ENCODE results near the gene NISCH. TPM values are rescaled to one million over a fixed set of nuclear protein-coding genes. Genes with fewer than 3 reads are reported as not detected.

The NISCH gene
- total RNA-seq, 3 donors from 2014 or later (not counting 1 experiment from before 2014, with no cell fraction given), result 162 to 191 (median 175) TPM

DNA sequence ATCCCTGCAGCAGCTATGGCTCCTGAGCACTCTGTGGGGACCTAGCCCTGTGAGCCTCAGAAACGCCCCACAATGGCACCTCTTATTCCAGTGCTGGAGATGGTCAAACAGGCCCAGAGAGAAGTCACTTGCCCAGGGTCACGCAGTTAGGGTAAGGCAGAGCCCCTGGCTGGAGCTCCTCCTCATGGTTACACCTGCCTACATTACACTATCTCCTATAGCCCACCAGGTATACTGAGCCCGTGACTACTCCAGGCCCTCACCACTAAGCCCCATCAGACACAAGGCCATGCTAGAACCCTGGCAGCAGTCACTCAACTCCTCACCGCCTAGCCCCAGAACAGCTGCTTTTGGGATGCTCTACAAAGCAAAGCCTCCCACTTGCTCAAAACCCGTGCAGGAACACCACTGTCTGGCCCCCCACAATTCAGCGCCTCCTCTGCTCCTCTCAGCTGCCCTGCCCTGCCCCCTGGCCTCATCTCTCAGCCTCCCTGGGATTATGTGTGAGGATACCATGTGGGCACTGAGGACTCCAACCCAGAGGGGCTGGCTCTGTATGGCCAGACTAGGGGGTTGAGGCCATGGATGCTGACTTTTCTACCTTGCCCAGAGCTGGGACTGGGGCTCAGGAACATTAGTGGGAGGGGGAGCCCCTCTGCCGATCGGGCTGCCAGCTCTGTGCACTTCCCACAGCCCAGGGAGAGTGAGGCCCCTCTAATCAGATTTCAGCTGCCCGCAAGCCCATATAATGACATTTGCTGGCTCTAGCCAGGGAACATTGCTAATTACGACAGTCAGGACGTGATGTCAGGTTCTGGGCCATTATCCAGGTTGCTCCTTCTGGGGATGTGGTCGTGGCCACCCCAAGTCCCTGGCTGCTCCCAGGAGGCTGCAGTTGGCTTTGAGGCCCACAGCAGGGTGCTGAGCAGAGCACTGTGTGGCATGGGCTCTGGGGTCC, 74.3 kb downstream of the NISCH start:
- Mint-ChIP-seq H3K9me3 (no peaks in the 10 kb centered on the region), H3K4me3 (no peak overlapping the region), H3K36me3 (no peaks in the 10 kb centered on the region), H3K27ac (no peak overlapping the region), H3K27me3 (ENCODE audit: low read depth in 2 of 2) (no peaks in the 10 kb centered on the region), H3K4me1 (peaks cover 4 to 14% of the 10 kb centered on the region in 2 donors)
- ATAC-seq, result no peak
- 91% methylated on average over 12 of the region's 12 CpGs for WGBS (ENCODE audit: insufficient coverage)
- H3K4me3 ChIP-seq (ENCODE audit: low read length), result no peak overlapping the region
- H3K4me1 ChIP-seq (ENCODE audit: control insufficient read depth, insufficient read depth, low read length), result peaks cover 18% of the 10 kb centered on the region
- TF ChIP-seq, protein P1, sequence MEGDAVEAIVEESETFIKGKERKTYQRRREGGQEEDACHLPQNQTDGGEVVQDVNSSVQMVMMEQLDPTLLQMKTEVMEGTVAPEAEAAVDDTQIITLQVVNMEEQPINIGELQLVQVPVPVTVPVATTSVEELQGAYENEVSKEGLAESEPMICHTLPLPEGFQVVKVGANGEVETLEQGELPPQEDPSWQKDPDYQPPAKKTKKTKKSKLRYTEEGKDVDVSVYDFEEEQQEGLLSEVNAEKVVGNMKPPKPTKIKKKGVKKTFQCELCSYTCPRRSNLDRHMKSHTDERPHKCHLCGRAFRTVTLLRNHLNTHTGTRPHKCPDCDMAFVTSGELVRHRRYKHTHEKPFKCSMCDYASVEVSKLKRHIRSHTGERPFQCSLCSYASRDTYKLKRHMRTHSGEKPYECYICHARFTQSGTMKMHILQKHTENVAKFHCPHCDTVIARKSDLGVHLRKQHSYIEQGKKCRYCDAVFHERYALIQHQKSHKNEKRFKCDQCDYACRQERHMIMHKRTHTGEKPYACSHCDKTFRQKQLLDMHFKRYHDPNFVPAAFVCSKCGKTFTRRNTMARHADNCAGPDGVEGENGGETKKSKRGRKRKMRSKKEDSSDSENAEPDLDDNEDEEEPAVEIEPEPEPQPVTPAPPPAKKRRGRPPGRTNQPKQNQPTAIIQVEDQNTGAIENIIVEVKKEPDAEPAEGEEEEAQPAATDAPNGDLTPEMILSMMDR (IDR thresholded peaks at IDR 0.05), result no peak
- H3K9me3 ChIP-seq (ENCODE audit: control insufficient read depth, insufficient read depth, low read length), result no peaks in the 10 kb centered on the region
- H3K27ac ChIP-seq (ENCODE audit: low read length), result no peak overlapping the region
- DNase-seq, result no peak
- H3K36me3 ChIP-seq (ENCODE audit: control insufficient read depth, insufficient read depth, low read length), result no peaks in the 10 kb centered on the region
- H3K27me3 ChIP-seq (ENCODE audit: control insufficient read depth, insufficient read depth, low read length), result no peaks in the 10 kb centered on the region
- intact Hi-C loops (cut with micrococcal nuclease), result no loop called here

DNA sequence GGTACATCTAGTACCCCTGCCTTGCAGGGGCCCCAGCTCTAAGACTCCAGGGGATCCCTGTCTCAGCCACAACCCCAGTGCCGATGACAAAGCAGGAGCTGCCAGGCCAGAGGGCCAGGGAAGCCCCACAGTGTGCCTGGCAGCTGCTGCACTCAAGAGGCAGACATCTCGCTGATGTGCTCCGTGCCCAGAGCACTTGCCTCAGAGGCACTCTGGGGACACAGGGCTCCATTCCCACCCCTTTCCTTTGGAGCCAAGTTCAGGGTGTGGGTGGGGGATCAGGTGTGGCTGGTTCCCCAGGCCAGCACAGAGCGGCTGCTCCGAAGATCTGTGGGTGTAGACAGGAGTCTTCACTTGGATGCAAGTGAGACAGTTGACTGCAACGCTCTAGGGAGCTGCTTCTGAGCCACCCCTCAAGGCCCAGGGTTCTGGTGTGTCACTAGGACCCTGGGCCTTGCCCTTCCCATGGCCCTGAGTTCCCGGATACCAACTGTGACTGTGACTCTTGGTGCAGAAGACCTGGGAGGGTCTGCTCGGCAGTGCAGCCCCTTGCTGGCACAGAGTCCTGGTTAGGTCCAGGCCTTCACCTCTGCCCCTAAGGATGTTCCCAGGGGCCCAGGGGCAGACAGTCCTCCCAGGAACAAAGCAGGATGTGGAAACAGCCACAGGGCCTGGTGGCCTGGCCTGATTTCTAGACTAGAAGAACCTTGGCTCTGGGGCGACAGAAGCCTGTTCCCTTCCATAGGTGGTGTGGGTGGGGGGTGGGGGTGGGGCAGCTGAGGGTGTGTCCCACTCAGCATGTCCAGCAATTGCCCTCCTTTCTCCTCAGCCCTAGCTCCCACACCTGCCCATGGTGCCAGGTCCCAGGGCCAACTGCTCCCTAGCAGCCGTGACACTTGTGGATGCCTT, 75.8 kb downstream of the NISCH start:
- Histone ChIP-seq H3K4me3 (ENCODE audit: low read length) (no peak overlapping the region), H3K36me3 (ENCODE audit: control insufficient read depth, insufficient read depth, low read length) (no peaks in the 10 kb centered on the region), H3K27me3 (ENCODE audit: control insufficient read depth, insufficient read depth, low read length) (no peaks in the 10 kb centered on the region), H3K27ac (ENCODE audit: low read length) (no peak overlapping the region), H3K4me1 (ENCODE audit: control insufficient read depth, insufficient read depth, low read length) (peaks cover 22% of the 10 kb centered on the region), H3K9me3 (ENCODE audit: control insufficient read depth, insufficient read depth, low read length) (no peaks in the 10 kb centered on the region)
- DNase-seq (peak in 1 of 2 donors; percentile 11), ATAC-seq (no peak)
- Mint-ChIP-seq H3K4me3 (no peak overlapping the region), H3K27me3 (ENCODE audit: low read depth in 2 of 2) (no peaks in the 10 kb centered on the region), H3K9me3 (no peaks in the 10 kb centered on the region), H3K27ac (no peak overlapping the region), H3K36me3 (no peaks in the 10 kb centered on the region), H3K4me1 (peaks cover 9 to 19% of the 10 kb centered on the region in 2 donors)
- TF ChIP-seq, protein P1 (IDR thresholded peaks at IDR 0.05), result no peak
- intact Hi-C loops (cut with micrococcal nuclease), result no loop called here
- WGBS (ENCODE audit: insufficient coverage), result 87% methylated on average over 10 of the region's 10 CpGs

DNA sequence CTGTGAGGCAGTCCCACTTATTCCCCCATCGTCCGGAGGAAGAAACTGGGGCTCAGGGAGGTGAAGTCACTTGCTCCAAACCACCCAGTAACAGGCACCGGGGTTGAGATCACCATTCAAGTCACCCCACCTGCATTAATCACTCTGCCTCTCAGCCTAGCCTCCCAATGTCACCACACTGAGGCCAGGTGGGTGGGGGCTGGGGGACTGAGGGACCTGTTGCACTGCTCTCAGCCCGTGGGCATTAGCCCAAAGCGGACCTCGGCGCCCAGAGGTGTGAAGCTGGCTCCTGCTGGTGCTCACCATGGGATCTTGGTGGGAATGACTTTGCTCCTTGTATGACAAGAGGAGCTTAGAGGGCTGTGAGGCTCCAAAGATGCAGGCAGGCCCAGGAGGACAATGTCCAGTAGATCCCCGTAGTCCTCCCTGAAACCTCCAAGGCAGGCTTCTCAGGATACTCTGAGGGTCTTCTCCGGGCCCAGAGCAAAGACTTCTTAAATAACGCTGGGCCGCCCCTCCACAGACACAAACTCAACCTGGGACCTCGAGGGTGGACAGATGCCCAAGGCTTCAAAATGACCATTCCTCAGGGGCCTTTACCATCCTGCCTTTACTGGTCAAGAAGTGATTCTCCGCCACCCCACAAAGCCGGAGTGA, 76.6 kb downstream of the NISCH start:
- Histone ChIP-seq H3K27ac (ENCODE audit: low read length) (no peak overlapping the region), H3K4me3 (ENCODE audit: low read length) (no peak overlapping the region), H3K9me3 (ENCODE audit: control insufficient read depth, insufficient read depth, low read length) (no peaks in the 10 kb centered on the region), H3K27me3 (ENCODE audit: control insufficient read depth, insufficient read depth, low read length) (no peaks in the 10 kb centered on the region), H3K36me3 (ENCODE audit: control insufficient read depth, insufficient read depth, low read length) (no peaks in the 10 kb centered on the region), H3K4me1 (ENCODE audit: control insufficient read depth, insufficient read depth, low read length) (peaks cover 25% of the 10 kb centered on the region)
- TF ChIP-seq, protein P1 (IDR thresholded peaks at IDR 0.05), result no peak
- Mint-ChIP-seq H3K4me3 (peak overlapping the region; percentile 85), H3K27me3 (ENCODE audit: low read depth in 2 of 2) (no peaks in the 10 kb centered on the region), H3K27ac (peak overlapping the region in 1 of 2 donors; percentile 75), H3K4me1 (peaks cover 17 to 27% of the 10 kb centered on the region in 2 donors), H3K9me3 (no peaks in the 10 kb centered on the region), H3K36me3 (no peaks in the 10 kb centered on the region)
- WGBS (ENCODE audit: insufficient coverage), result 90% methylated on average over 14 of the region's 14 CpGs
- ATAC-seq (no peak), DNase-seq (peak in 1 of 2 donors; percentile 13)
- intact Hi-C loops (cut with micrococcal nuclease), result no loop called here

All from natural killer cell (primary cell).